IMR-90 (cell line): ENCODE data around the gene HLA-DRB1. TPM values are rescaled to one million over a fixed set of nuclear protein-coding genes. Genes with fewer than 3 reads are reported as not detected.

Experiments
- ATAC-seq: fragments of 200-7000 bp; cut with Tn5 transposase; 2 replicates; pipeline ENCODE4 v1.9.1; 2020; ENCODE audit warnings: low read depth, mild to moderate bottlenecking, moderate library complexity
- BruUV-seq: library from RNA; stranded (reverse); fragments of 400-500 nt; replicated peaks from 2 replicates; lab custom pipeline; 2021; lab: Mats Ljungman, UMichigan
- CTCF ChIA-PET: fragments of 300-600 bp; formaldehyde crosslinking; extraction: SDS; loops from one replicate; lab custom pipeline; 2021; ENCODE audit warnings: antibody characterized with exemption; lab: Yijun Ruan, JAX
- POLR2A ChIA-PET: fragments of 300-600 bp; sonication (Branson Sonifier 250); formaldehyde crosslinking; loops from one replicate; lab custom pipeline; 2022; ENCODE audit warnings: antibody characterized with exemption; ENCODE audit not compliant: unreplicated experiment; lab: Charles Lee
- DNase-seq: peaks from one replicate; pipeline ENCODE4 v3.0.0; 2013
- H2AFZ ChIP-seq: replicated peaks from 2 replicates; pipeline ENCODE3; 2013; ENCODE audit warnings: low read length, mild to moderate bottlenecking; ENCODE audit not compliant: poor library complexity
- H2AK5ac ChIP-seq: 2 replicates; pipeline ENCODE4 v1.6.1; 2013; ENCODE audit warnings: low read depth, low read length, inconsistent platforms
- H2AK9ac ChIP-seq: replicated peaks from 2 replicates; pipeline ENCODE3; 2013; ENCODE audit warnings: mild to moderate bottlenecking, low read depth, low read length, moderate library complexity; ENCODE audit not compliant: poor library complexity
- H2BK120ac ChIP-seq: 2 replicates; pipeline ENCODE4 v1.6.1; 2013; ENCODE audit warnings: low read depth, low read length, inconsistent platforms
- H2BK15ac ChIP-seq: 3 replicates; pipeline ENCODE4 v1.6.1; 2013; ENCODE audit warnings: low read depth, low read length, inconsistent platforms
- H2BK20ac ChIP-seq: 2 replicates; pipeline ENCODE4 v1.6.1; 2013; ENCODE audit warnings: low read depth, mild to moderate bottlenecking, inconsistent platforms, low read length, moderate library complexity
- H2BK5ac ChIP-seq: 2 replicates; pipeline ENCODE4 v1.6.1; 2013; ENCODE audit warnings: mild to moderate bottlenecking, low read depth, low read length, inconsistent platforms; ENCODE audit not compliant: poor library complexity, severe bottlenecking
- H3K14ac ChIP-seq: replicated peaks from 2 replicates; pipeline ENCODE4 v1.6.1; 2013; ENCODE audit warnings: low read depth, low read length, inconsistent platforms
- H3K18ac ChIP-seq: 2 replicates; pipeline ENCODE4 v1.6.1; 2013; ENCODE audit warnings: low read depth, low read length, control low read depth
- H3K23ac ChIP-seq: 2 replicates; pipeline ENCODE4 v1.6.1; 2013; ENCODE audit warnings: low read depth, low read length, inconsistent platforms
- H3K27ac ChIP-seq: 2 replicates; pipeline ENCODE4 v1.5.1; 2013; ENCODE audit warnings: mild to moderate bottlenecking, control low read depth, low read length; ENCODE audit not compliant: insufficient read depth
- H3K27me3 ChIP-seq: 2 replicates; pipeline ENCODE4 v1.6.1; 2013; ENCODE audit warnings: low read length; ENCODE audit not compliant: control insufficient read depth, insufficient read depth
- H3K36me3 ChIP-seq: 2 replicates; pipeline ENCODE4 v1.6.1; 2013; ENCODE audit warnings: low read length, mixed read lengths; ENCODE audit not compliant: control insufficient read depth, insufficient read depth
- H3K4ac ChIP-seq: 2 replicates; pipeline ENCODE4 v1.6.1; 2013; ENCODE audit warnings: low read depth, low read length, inconsistent platforms
- H3K4me1 ChIP-seq: 2 replicates; pipeline ENCODE4 v1.6.1; 2013; ENCODE audit warnings: low read length, mixed read lengths; ENCODE audit not compliant: control insufficient read depth, insufficient read depth
- H3K4me2 ChIP-seq: 2 replicates; pipeline ENCODE4 v1.6.1; 2013; ENCODE audit warnings: low read depth, mild to moderate bottlenecking, control low read depth, low read length, moderate library complexity
- H3K4me3 ChIP-seq: 2 replicates; pipeline ENCODE4 v1.5.1; 2013; ENCODE audit warnings: low read depth, mild to moderate bottlenecking, control low read depth, low read length, moderate library complexity; ENCODE audit not compliant: insufficient read depth
- H3K56ac ChIP-seq: 2 replicates; pipeline ENCODE4 v1.6.1; 2013; ENCODE audit warnings: low read length, inconsistent platforms; ENCODE audit not compliant: insufficient read depth; ENCODE audit errors: extremely low read depth
- H3K79me1 ChIP-seq, 2 experiments: 2 replicates each; pipeline ENCODE4 v1.6.1; 2013; ENCODE audit warnings: low read length in 2 of 2, inconsistent platforms in 1 of 2, low read depth in 1 of 2
- H3K9ac ChIP-seq: 2 replicates; pipeline ENCODE4 v1.6.1; 2013; ENCODE audit warnings: low read depth, low read length, control low read depth
- H3K9me1 ChIP-seq: 2 replicates; pipeline ENCODE4 v1.6.1; 2013; ENCODE audit warnings: low read length, inconsistent platforms; ENCODE audit not compliant: insufficient read depth
- H3K9me3 ChIP-seq: 2 replicates; pipeline ENCODE4 v1.6.1; 2013; ENCODE audit warnings: low read length; ENCODE audit not compliant: control insufficient read depth, insufficient read depth
- H4K20me1 ChIP-seq: 2 replicates; pipeline ENCODE4 v1.6.1; 2013; ENCODE audit warnings: low read length, inconsistent platforms; ENCODE audit not compliant: insufficient read depth
- H4K5ac ChIP-seq: 2 replicates; pipeline ENCODE4 v1.6.1; 2013; ENCODE audit warnings: mild to moderate bottlenecking, low read depth, low read length, control low read depth
- H4K8ac ChIP-seq, 2 experiments: 2 replicates each; pipeline ENCODE4 v1.6.1; 2013; ENCODE audit warnings: low read depth in 2 of 2, low read length in 2 of 2, control low read depth in 1 of 2, inconsistent platforms in 1 of 2
- H4K91ac ChIP-seq: 2 replicates; pipeline ENCODE4 v1.6.1; 2013; ENCODE audit warnings: low read depth, low read length, inconsistent platforms; ENCODE audit not compliant: insufficient read depth
- MAFK ChIP-seq: IDR thresholded peaks from 2 replicates; pipeline ENCODE4 v1.6.1; 2012; ENCODE audit warnings: low read depth, low read length, improper control_type of control experiment
- MXI1 ChIP-seq: IDR thresholded peaks from 2 replicates; pipeline ENCODE4 v1.6.1; 2012; ENCODE audit warnings: low read depth, mild to moderate bottlenecking, low read length, moderate library complexity, borderline replicate concordance
- POLR2A ChIP-seq: IDR thresholded peaks from 2 replicates; pipeline ENCODE4 v1.6.1; 2012; ENCODE audit warnings: mild to moderate bottlenecking, low read depth, low read length
- WGBS, 2 experiments: methylation state at CpG; one replicate each; pipeline versions ENCODE4 v1.1.5 to v1.1.7; 2013; ENCODE audit warnings: missing lambda C conversion rate in 2 of 2; ENCODE audit not compliant: insufficient read length in 1 of 2; ENCODE audit errors: extremely low coverage in 2 of 2; 5-methylcytosine and 5-hydroxymethylcytosine counted together
- dilution Hi-C: fragments of 300-500 bp; cut with HindIII; formaldehyde crosslinking; loops from one replicate; pipeline ENCODE4 v1.14.3; 2018; ENCODE audit warnings: low sequenced_read_pairs; ENCODE audit not compliant: unreplicated experiment
- in situ Hi-C: fragments of 300-500 bp; cut with MboI; formaldehyde crosslinking; loops from 3 replicates; pipeline ENCODE4 v1.14.3; 2019; ENCODE audit warnings: low sequenced_read_pairs, inconsistent platforms, mixed read lengths
- intact Hi-C: fragments of 100-400 bp; cut with micrococcal nuclease; formaldehyde crosslinking; loops from 2 replicates; pipeline ENCODE4 v1.10.0; 2022
- polyA plus RNA-seq, 3 experiments: library from polyadenylated mRNA; depleted of rRNA; stranded (reverse); fragments of >200 nt; gene quantifications; 2 replicates each; pipeline ENCODE4 v1.2.3, GENCODE V29; 2012; ENCODE audit warnings: low replicate concordance in 1 of 3
- total RNA-seq: library from RNA; depleted of rRNA; stranded (reverse); fragments of >200 nt; gene quantifications from 2 replicates; pipeline ENCODE4 v1.2.3, GENCODE V29; 2012
- TF ChIP-seq, protein P1 (sequence below): fragments of 150-350 bp; IDR thresholded peaks from 2 replicates; pipeline ENCODE4 v1.6.1; 2016; ENCODE audit warnings: low read depth, mild to moderate bottlenecking, low read length, moderate library complexity, borderline replicate concordance

HLA-DRB1 gene
- total and polyA plus RNA-seq, 2 of the 4 experiments (the other 2 are of a cell fraction) = not detected

DNA sequence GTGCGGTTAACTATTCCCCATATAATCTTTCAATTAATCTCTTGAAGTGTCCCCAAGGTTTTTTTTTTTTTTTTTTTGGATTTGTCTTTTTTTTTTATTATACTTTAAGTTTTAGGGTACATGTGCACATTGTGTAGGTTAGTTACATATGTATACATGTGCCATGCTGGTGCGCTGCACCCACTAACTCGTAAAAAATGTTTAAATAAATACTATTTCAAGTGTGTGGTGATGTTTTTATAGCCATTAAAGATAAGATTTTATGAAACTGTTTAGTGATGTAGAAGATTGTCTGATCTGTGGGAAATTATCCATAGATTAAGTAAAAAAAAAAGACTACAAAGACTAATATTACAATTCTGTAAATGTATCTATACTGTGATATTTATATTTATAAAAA is 34.9 kb upstream of the HLA-DRB1 start:
- H4K20me1 ChIP-seq = no peaks in the 10 kb centered on the region
- no peak overlapping the region for H4K5ac ChIP-seq
- H3K4ac ChIP-seq = no peak overlapping the region
- H4K8ac ChIP-seq = no peak overlapping the region
- dilution Hi-C loops = no loop called here
- no peak overlapping the region for H2BK20ac ChIP-seq
- H2AK9ac ChIP-seq = no peak overlapping the region
- CTCF ChIA-PET = no interaction called here
- no peak overlapping the region for H2BK5ac ChIP-seq
- H3K27me3 ChIP-seq = no peaks in the 10 kb centered on the region
- no peak overlapping the region for H3K9ac ChIP-seq
- H3K18ac ChIP-seq = no peak overlapping the region
- intact Hi-C loops = no loop called here
- H3K79me1 ChIP-seq = no peaks in the 10 kb centered on the region
- no peak overlapping the region for H4K91ac ChIP-seq
- H3K4me2 ChIP-seq = no peak overlapping the region
- H3K23ac ChIP-seq = no peak overlapping the region
- ATAC-seq = no peak
- TF ChIP-seq POLR2A = no peak
- TF ChIP-seq, protein P1, sequence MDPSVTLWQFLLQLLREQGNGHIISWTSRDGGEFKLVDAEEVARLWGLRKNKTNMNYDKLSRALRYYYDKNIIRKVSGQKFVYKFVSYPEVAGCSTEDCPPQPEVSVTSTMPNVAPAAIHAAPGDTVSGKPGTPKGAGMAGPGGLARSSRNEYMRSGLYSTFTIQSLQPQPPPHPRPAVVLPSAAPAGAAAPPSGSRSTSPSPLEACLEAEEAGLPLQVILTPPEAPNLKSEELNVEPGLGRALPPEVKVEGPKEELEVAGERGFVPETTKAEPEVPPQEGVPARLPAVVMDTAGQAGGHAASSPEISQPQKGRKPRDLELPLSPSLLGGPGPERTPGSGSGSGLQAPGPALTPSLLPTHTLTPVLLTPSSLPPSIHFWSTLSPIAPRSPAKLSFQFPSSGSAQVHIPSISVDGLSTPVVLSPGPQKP = no peak
- no peak for TF ChIP-seq MXI1
- TF ChIP-seq MAFK = no peak
- no TSS peak for BruUV-seq
- H3K56ac ChIP-seq = no peak overlapping the region
- no peak overlapping the region for H2AK5ac ChIP-seq
- no peak overlapping the region for H2BK120ac ChIP-seq
- no peak overlapping the region for H3K14ac ChIP-seq
- DNase-seq = no peak
- in situ Hi-C loops = no loop called here
- H3K4me1 ChIP-seq = no peaks in the 10 kb centered on the region
- no peak overlapping the region for H3K27ac ChIP-seq
- no CpG with 5 or more reads among the region's 3 CpGs for WGBS, 2 experiments
- no peak overlapping the region for H3K4me3 ChIP-seq
- H2BK15ac ChIP-seq = no peak overlapping the region
- H3K9me3 ChIP-seq = no peaks in the 10 kb centered on the region
- no peaks in the 10 kb centered on the region for H3K9me1 ChIP-seq
- POLR2A ChIA-PET = no interaction called here
- no peak overlapping the region for H2AFZ ChIP-seq
- H3K36me3 ChIP-seq = no peaks in the 10 kb centered on the region
